ENCODE results near the gene PLPP3.

PLPP3 gene

DNA sequence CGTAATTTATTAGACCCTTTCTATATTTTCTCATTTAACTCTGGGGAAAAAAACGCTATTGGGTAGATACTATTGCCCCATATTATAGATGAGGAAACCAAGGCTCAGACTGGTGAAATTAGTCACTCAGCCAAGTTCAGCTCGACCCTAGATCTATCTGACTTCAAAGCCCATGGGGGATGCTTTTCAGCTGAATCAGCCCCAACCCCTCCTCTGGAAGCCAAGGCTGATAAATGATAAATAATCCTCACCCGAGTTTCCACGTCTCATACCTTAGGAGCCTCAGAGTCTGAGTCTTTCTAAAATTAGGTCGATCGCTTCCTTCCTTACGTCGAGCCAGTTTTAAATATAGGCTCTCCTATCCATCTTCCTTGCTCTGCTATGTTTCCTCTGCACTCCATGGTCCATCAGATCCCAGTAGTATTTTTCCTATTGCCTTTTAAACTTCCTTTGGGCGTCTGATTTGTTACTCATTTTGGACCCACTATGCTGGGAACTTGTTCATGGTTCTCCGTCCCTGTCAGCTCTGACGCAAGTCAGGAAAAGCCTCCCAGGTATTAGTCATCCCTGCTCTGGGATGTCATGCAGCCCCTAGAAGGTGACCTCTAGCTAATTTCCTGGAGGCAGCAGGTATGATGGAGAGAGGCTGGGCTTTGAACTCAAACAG is 122.8 kb downstream of the PLPP3 start:
- DNase-seq: no peak

DNA sequence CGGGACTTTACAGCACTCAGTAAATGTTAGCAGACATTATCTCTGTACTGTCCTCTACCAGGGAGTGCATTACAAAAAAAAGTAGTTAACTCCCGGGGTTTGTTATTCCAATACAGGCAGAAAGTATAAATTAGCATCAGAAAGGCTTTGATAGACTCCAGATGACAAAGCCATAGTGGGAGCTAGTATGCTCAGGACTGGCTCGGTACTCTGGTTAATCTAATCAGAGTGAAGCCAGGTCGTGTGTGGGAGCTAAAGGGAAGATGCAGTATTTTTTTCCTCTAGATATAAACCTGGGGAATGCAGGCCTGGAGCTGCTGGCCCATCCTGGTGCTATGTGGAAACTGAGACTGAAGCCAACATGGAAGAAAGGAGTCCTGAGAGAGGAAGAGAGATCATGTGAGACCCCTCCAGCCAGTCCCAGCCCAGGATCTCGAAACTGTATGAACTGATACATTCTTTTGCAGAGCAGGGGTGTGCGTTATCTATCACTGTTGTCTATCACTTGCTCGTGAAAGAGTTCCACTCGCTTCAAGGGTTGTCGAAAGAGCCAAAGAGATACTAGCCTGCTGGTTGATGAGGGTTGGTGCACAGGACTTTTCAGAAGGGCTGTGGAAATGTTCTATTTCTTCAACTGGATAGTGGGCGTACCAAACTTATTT is 125.8 kb downstream of the PLPP3 start:
- no peak for DNase-seq

DNA sequence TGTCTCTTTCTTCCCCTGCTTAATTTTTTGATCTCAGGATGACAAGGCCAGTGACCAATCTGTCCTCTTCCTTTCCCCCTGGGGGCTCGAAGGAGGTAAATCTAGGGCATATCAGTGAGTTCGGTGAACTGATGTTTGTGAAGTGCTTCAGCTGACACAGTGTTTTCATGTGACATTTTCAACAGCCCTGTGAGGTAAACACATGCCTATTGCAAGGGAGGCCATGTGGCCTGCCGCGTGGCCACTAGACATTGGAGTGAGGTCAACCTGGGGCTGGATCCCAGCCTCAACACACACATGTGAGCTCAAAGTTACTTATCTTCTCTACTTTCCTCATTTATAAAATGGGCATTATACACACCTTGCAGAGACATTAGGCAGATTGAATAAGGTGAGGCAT is 126.3 kb downstream of the PLPP3 start:
- DNase-seq: no peak

DNA sequence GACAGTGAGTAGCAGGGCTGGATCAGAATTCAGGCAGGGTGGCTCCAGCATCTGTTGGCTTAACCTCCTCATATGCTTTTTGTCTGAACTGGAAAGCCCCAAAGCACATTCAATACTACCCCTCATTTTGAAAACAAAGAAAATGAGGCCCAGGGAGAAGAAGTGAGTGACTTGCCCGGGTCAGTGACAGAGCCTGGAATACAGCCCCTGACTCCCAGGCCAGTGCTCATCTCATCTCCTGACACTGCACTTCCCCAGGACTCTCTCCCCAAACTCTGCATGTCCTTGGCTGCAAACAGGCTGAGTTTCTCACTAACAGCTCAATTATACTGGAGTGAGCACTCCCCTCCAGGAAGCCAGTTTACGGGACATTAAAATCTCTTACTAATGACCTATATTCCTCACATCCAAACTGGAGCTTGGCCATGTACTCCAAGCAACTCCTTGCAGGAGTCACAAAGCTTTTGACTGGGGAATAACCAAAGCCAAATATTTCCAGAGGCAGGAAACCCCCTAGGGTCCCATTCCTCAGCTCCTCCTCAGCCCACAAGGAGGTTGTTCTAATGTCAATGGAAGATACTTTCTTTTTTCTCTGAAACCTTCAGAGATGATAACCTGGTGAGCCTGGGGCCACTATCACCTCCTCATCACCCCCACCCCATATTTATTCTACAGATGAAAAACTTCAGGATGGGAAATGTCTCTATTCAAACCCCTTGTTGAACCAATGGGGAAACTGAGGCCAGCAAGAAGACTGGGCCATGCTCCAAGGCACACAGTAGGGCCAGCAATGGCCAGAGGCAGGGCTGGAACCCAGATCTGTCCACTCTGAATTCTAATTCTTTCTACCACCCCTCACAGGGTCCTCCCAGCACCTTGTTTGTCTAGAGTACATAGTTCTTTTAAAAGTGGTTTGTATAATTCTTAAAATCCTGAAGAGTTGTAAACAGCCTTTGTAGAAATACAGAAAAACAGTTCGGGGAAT is 127.0 kb downstream of the PLPP3 start:
- DNase-seq: no peak

DNA sequence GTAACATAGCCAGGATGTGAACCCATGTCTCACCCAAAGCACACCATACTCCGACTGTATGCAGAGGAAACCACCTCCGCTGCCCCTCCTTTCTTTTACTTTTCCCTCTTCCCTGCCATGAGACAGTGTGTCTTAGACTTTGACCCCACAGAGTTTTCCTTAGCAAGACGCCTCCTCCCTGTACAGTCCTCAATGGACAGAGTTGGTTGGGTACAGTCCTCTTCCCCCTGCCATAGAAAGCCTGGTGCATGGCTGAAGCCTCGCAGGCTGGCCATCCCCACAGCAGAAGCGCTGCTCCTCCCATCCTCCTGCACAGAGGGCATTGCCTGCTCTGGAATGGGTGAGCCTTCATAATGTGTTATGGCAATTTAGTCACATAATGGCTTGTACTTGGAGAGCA is 127.9 kb downstream of the PLPP3 start:
- DNase-seq: no peak

DNA sequence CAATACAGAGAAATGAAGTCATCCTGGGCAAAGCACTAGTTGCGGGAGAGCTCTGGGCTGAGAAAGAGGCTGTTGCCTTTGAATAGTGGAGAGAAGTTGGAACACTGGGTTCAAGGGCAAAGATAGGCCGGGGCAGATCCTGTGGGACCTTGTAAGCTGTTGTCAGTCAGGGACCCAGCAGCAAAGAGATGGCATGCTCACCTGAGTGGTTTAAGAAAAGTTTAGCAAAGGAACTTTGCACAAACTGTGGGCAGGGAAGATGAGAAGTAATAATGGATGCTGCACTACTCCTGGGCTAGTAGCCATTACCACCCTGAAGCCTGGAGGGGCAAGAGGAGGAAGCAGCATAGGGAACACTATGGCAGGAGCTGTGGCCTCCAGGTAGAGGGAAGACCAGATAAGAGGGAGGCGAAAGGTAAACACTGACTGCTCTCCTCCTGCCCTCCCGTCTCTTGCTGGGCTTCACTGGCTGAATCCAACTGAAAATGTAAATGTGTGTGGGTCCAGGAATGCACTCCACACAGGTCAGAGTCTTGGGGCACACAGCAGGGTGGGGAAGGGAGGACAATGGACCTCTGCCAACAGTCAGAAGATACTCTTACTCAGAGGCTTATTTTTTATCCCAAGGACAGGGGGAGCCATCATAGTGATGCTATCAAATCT is 129.2 kb downstream of the PLPP3 start:
- DNase-seq: no peak

DNA sequence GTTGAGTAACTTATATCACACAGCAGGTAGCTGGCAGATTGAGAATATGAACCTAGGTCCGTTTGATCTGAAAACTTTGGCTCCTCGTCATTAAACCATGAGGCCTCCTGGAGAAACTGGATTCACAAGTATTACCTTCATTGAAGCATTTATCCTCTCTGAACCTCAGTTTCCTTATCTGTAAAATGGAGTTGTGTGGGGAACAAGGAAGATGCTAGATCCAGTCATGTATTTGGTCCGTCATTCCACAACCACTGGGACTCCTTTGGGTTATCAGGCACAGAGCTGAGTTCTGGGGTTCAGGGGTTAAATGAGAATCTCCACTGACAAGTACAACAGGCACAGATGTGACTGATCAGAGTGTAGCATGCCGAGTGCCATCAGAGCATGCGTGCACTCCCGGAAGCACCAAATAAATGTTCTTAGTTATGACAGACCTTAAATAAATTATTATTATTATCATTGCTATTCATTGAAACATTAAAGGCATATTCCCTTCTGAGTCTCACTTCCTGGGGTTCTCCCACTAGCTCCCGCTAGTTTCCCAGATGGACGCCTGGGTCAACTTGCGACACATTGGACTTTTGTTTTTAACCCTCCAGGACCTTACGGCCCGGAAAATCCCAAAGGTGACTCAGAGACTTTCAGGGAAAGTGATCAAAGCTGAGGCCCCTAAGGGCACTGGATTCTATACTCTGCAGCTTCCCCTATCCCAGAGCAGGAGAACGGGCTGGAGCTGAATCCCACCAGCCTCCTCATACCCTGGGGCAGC is 130.6 kb downstream of the PLPP3 start:
- DNase-seq: no peak

DNA sequence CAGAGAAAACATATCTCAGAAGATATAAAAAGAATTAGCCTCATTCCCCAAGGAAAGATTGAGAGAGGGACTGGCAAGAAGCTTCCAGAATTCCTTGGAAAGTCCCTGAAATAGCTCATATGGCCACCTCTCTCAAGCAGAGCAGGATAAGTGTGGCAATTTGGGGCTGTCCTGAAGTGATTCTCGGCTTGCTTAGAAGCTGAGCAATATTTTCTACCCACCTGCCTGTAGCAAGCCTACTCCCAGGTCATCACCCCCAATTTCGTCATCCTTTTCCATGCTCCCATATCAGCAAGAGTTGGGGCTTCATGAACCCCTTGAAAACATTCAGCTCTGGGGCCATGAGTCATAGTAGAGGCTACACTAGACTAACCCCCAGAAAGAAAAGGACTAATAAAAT is 131.5 kb downstream of the PLPP3 start:
- no peak for DNase-seq

DNA sequence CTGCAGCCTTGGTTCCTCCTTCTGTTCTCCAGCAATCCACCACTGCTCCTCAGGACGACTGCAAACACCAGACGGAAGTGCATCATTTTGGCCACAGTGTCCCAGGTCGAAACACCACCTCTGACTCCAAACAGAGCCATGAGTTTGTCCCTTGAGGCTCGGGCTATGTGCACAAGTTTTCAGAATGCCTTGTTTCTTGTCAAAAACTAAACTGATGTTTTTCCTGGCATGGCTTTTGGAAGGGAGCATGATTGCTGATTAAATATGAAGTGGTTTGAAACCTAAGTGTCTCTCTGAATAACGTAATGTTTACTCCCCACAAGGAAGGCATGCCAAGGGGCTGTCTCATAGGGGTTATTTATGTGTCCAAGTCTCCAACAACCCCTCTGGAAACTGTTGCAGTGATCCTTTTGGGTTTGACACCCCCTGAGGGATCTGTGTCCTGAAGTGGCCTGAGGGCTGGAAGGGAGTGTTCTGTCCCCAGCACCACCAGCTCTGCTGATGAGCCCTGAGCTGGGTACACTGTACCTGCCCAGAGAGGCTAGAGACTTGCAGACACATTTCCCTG is 132.7 kb downstream of the PLPP3 start:
- DNase-seq: no peak

DNA sequence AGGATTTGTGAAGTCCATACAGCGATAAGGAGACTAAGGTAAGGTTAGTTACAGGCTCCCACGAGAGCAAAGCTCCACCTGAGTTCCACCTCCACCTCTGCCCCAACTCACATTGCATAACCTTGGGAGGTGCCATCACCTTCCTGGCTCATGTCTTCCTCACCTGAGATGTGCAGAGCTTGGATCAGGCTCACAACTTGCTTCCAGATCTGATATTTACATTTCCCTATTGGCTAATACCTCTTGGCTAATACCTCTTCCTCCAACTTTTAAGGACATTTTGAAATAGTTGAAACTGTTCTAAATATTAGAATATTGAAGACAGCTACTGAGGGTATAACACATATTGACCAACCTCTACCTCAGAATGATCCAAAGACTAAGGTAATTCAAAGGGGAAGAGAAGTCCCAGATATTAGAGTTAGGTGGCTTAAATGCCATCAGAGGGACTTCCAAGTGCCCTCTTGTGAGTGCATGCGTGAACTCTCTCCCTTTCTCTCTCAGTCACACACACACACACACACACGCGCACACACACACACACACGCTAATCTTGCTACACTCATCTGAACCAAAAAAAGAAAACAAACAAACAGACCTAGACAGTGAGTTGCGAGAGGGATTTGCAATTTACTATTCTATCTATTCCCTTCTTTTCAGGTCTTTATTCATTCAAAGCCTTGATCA is 134.3 kb downstream of the PLPP3 start:
- DNase-seq: no peak
